GM18505 (cell line): ENCODE measurements around the gene CRYBG1.
A peak's percentile ranks its signal among the peaks of the same experiment; 100 is the strongest.

Experiments used
- ATAC-seq: cut with Tn5 transposase; IDR thresholded peaks from one replicate; pipeline ENCODE4 v1.9.1; 2021; ENCODE audit not compliant: unreplicated experiment
- POLR2A ChIP-seq: IDR thresholded peaks from 4 replicates; pipeline ENCODE4 v1.6.1; 2011; ENCODE audit warnings: borderline replicate concordance; ENCODE audit not compliant: insufficient read depth, insufficient read length; ENCODE audit errors: extremely low read depth

The CRYBG1 gene

GRCh38 chr6:106530502-106530901 is 170.0 kb downstream of the CRYBG1 start:
- no peak for ATAC-seq
- TF ChIP-seq POLR2A, result no peak

- no peak for TF ChIP-seq POLR2A
- no peak for ATAC-seq
Measured at GRCh38 chr6:106533054-106533453, 172.5 kb downstream of the CRYBG1 start.

- ATAC-seq, result no peak
- no peak for TF ChIP-seq POLR2A
Measured at GRCh38 chr6:106534004-106534403, 173.5 kb downstream of the CRYBG1 start.

- ATAC-seq, result no peak
Measured at GRCh38 chr6:106534564-106534982, 174.1 kb downstream of the CRYBG1 start.

GRCh38 chr6:106535012-106535411 is 174.5 kb downstream of the CRYBG1 start:
- ATAC-seq, result no peak
- no peak for TF ChIP-seq POLR2A

More at GRCh38 chr6:106534564-106534982, 174.1 kb downstream of the CRYBG1 start:
- no peak for TF ChIP-seq POLR2A

GRCh38 chr6:106536357-106536756 is 175.8 kb downstream of the CRYBG1 start:
- TF ChIP-seq POLR2A, result no peak
- ATAC-seq, result no peak

GRCh38 chr6:106536851-106537250 is 176.3 kb downstream of the CRYBG1 start:
- no peak for TF ChIP-seq POLR2A
- no peak for ATAC-seq

GRCh38 chr6:106537662-106538061 is 177.1 kb downstream of the CRYBG1 start:
- TF ChIP-seq POLR2A, result no peak

GRCh38 chr6:106538145-106538544 is 177.6 kb downstream of the CRYBG1 start:
- TF ChIP-seq POLR2A, result no peak
- ATAC-seq, result no peak

More at GRCh38 chr6:106537662-106538061, 177.1 kb downstream of the CRYBG1 start:
- ATAC-seq, result no peak

GRCh38 chr6:106539936-106540335 is 179.4 kb downstream of the CRYBG1 start:
- TF ChIP-seq POLR2A, result no peak
- ATAC-seq, result no peak

GRCh38 chr6:106540432-106540831 is 179.9 kb downstream of the CRYBG1 start:
- no peak for ATAC-seq
- no peak for TF ChIP-seq POLR2A

GRCh38 chr6:106540907-106541306 is 180.4 kb downstream of the CRYBG1 start:
- ATAC-seq, result no peak
- no peak for TF ChIP-seq POLR2A

GRCh38 chr6:106546261-106546690 is 185.8 kb downstream of the CRYBG1 start:
- no peak for ATAC-seq
- no peak for TF ChIP-seq POLR2A

GRCh38 chr6:106546691-106547414 is 186.3 kb downstream of the CRYBG1 start:
- ATAC-seq, result peak; percentile 57
- TF ChIP-seq POLR2A, result no peak
